SKM-1 (cell line): ENCODE data around the gene PPP1R27.

Experiments
- DNase-seq: peaks from one replicate; lab custom pipeline; 2025; ENCODE audit not compliant: unreplicated experiment; lab: John Stamatoyannopoulos, UW

PPP1R27 gene

GRCh38 chr17:81807210-81807719 is 27.6 kb downstream of the PPP1R27 start:
- DNase-seq = no peak

GRCh38 chr17:81806461-81807209 is 28.2 kb downstream of the PPP1R27 start:
- no peak for DNase-seq

GRCh38 chr17:81805707-81806460 is 29.0 kb downstream of the PPP1R27 start:
- no peak for DNase-seq

- no peak for DNase-seq
Measured at GRCh38 chr17:81804559-81805399, 30.1 kb downstream of the PPP1R27 start.

GRCh38 chr17:81803728-81804558 is 30.9 kb downstream of the PPP1R27 start, which contains the start of gene GCGR:
Gene GCGR (plus strand): TSS chr17:81804150. CDS start chr17:81809019, 4,869 bp downstream.
- no peak for DNase-seq

GRCh38 chr17:81802856-81803643 is 31.8 kb downstream of the PPP1R27 start:
- no peak for DNase-seq

GRCh38 chr17:81802048-81802758 is 32.6 kb downstream of the PPP1R27 start:
- DNase-seq = no peak

- no peak for DNase-seq
Measured at GRCh38 chr17:81801327-81801726, 33.5 kb downstream of the PPP1R27 start.

- DNase-seq = no peak
Measured at GRCh38 chr17:81794509-81794908, 40.3 kb downstream of the PPP1R27 start.

GRCh38 chr17:81794074-81794476 is 40.8 kb downstream of the PPP1R27 start:
- no peak for DNase-seq

GRCh38 chr17:81792675-81793615 is 41.9 kb downstream of the PPP1R27 start:
- DNase-seq = no peak
